ENCODE data around the gene S100A4. TPM values are rescaled to one million over a fixed set of nuclear protein-coding genes. Genes with fewer than 3 reads are reported as not detected.
"Not testable (repeated sequence)": the region's sequence is repeated elsewhere in the genome, so short reads cannot be mapped to it uniquely, and the experiment has no call there.

The S100A4 gene
- total RNA-seq, 1 donor from 2014 or later = 375 TPM

DNA sequence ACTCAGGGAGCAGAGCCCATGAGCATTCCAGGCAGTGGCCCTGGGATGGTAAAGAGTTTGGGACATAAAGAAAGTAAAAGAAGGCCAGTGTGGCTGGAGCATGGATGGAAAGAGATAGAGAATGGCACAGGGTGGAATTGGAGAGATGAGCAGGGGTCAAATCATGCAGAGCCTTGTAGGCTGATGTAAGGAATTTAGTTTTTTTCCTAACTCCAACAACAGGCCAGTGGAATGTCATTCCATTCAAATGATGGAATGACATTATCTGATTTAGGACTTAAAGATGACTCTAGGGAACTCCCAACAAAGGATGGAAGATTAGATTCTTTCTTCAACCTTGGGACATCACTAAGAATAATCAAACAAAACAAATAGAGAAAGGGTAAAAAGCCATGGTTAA, 32.9 kb upstream of the S100A4 start:
- H3K4me3 ChIP-seq = no peak overlapping the region
- peaks cover 15% of the 10 kb centered on the region for H3K4me1 ChIP-seq
- H3K9me3 ChIP-seq = no peaks in the 10 kb centered on the region
- H3K27me3 ChIP-seq = no peaks in the 10 kb centered on the region
- H3K36me3 ChIP-seq = no peaks in the 10 kb centered on the region
- DNase-seq (ENCODE audit: extremely low spot score in 2 of 2) = no peak
- intact Hi-C loops (cut with DNase I) = no loop called here
- TF ChIP-seq POLR2A (IDR thresholded peaks at IDR 0.05) = no peak
- no peak for TF ChIP-seq POLR2AphosphoS5 (IDR thresholded peaks at IDR 0.05; ENCODE audit: insufficient read depth in 1 of 2, low read depth in 1 of 2)
- TF ChIP-seq, protein P1, sequence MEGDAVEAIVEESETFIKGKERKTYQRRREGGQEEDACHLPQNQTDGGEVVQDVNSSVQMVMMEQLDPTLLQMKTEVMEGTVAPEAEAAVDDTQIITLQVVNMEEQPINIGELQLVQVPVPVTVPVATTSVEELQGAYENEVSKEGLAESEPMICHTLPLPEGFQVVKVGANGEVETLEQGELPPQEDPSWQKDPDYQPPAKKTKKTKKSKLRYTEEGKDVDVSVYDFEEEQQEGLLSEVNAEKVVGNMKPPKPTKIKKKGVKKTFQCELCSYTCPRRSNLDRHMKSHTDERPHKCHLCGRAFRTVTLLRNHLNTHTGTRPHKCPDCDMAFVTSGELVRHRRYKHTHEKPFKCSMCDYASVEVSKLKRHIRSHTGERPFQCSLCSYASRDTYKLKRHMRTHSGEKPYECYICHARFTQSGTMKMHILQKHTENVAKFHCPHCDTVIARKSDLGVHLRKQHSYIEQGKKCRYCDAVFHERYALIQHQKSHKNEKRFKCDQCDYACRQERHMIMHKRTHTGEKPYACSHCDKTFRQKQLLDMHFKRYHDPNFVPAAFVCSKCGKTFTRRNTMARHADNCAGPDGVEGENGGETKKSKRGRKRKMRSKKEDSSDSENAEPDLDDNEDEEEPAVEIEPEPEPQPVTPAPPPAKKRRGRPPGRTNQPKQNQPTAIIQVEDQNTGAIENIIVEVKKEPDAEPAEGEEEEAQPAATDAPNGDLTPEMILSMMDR (IDR thresholded peaks at IDR 0.05) = no peak
- H3K27ac ChIP-seq = no peak overlapping the region

DNA sequence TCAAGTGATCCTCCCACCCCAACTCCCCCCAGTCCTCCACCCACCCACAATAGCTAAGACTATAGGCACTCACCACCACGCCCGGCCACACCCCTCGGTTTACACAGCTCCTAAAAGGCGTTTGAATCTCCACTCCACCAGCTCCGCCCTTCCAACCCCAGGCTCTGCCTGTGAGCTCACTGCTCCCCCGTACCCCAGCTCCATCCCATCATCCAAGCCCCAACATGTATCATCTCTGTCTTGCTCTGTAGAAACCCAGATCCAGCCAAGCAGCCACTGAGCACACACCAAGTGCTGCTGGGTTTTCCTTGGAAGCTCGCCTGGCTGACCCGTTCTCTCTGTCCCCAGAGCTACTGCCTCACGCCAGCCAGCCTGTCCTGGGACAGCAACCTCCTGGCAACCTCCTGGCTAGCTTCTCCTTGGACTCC, 32.0 kb upstream of the S100A4 start:
- intact Hi-C loops (cut with DNase I) = no loop called here
- Histone ChIP-seq H3K27ac (no peak overlapping the region), H3K4me1 (peaks cover 22% of the 10 kb centered on the region)

DNA sequence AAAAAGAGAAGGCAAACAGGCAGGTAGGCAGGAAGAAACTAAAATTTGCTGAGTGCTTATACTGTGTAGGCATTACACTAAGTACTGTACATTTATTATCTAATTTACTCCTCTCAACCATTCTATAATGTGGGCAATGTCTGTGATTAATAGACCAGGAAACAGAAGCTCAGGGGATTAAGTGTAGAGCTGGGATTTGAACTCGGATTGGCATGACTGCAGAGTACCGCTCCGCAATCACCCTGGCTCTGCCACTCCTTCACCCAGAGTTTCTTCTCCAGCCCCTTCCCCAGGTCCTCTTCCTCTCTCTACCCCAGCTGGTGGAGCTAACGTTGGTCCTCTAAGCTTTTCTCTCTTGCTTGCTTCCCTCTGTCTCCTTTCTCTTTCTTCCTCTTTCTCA, 31.5 kb upstream of the S100A4 start:
- Histone ChIP-seq H3K9me3 (no peaks in the 10 kb centered on the region), H3K36me3 (no peaks in the 10 kb centered on the region), H3K27ac (no peak overlapping the region), H3K4me1 (peaks cover 22% of the 10 kb centered on the region), H3K4me3 (no peak overlapping the region), H3K27me3 (no peaks in the 10 kb centered on the region)
- DNase-seq (ENCODE audit: extremely low spot score in 2 of 2) = no peak
- TF ChIP-seq POLR2AphosphoS5 (IDR thresholded peaks at IDR 0.05; ENCODE audit: insufficient read depth in 1 of 2, low read depth in 1 of 2) (no peak), POLR2A (IDR thresholded peaks at IDR 0.05) (no peak)
- TF ChIP-seq, protein P1 (IDR thresholded peaks at IDR 0.05) = no peak
- intact Hi-C loops (cut with DNase I) = no loop called here

More for the DNA sequence above, 32.0 kb upstream of the S100A4 start:
- DNase-seq (ENCODE audit: extremely low spot score in 2 of 2) = no peak
- no peak overlapping the region for H3K4me3 ChIP-seq
- H3K9me3 ChIP-seq = no peaks in the 10 kb centered on the region
- no peaks in the 10 kb centered on the region for H3K36me3 ChIP-seq
- TF ChIP-seq POLR2A (IDR thresholded peaks at IDR 0.05) = no peak
- TF ChIP-seq, protein P1 (IDR thresholded peaks at IDR 0.05) = no peak
- TF ChIP-seq POLR2AphosphoS5 (IDR thresholded peaks at IDR 0.05; ENCODE audit: insufficient read depth in 1 of 2, low read depth in 1 of 2) = no peak
- no peaks in the 10 kb centered on the region for H3K27me3 ChIP-seq

DNA sequence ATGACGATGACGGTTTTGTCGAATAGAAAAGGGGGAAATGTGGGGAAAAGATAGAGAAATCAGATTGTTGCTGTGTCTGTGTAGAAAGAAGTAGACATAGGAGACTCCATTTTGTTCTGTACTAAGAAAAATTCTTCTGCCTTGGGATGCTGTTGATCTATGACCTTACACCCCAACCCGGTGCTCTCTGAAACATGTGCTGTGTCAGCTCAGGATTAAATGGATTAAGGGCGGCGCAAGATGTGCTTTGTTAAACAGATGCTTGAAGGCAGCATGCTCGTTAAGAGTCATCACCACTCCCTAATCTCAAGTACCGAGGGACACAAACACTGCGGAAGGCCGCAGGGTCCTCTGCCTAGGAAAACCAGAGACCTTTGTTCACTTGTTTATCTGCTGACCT, 29.9 kb upstream of the S100A4 start:
- intact Hi-C loops (cut with DNase I); DNase-seq (ENCODE audit: extremely low spot score in 2 of 2); H3K27ac ChIP-seq: not testable (repeated sequence)

DNA sequence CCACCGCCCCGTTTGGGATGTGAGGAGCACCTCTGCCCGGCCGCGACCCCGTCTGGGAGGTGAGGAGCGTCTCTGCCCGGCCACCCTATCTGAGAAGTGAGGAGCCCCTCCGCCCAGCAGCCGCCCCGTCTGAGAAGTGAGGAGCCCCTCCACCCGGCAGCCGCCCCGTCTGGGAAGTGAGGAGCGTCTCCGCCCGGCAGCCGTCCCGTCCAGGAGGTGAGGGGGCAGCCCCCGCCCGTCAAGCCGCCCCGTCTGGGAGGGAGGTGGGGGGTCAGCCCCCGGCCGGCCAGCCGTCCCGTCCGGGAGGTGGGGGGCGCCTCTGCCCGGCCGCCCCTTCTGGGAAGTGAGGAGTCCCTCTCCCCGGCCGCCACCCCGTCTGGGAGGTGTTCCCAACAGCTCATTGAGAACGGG, 29.5 kb upstream of the S100A4 start:
- DNase-seq (ENCODE audit: extremely low spot score in 2 of 2); H3K4me3 ChIP-seq; H3K9me3 ChIP-seq; H3K36me3 ChIP-seq; intact Hi-C loops (cut with DNase I); H3K27me3 ChIP-seq; H3K27ac ChIP-seq: not testable (repeated sequence)
- H3K4me1 ChIP-seq = peaks cover 22% of the 10 kb centered on the region

More for the DNA sequence above, 29.9 kb upstream of the S100A4 start:
- H3K4me3 ChIP-seq, H3K9me3 ChIP-seq, H3K27me3 ChIP-seq, H3K36me3 ChIP-seq: not testable (repeated sequence)
- peaks cover 22% of the 10 kb centered on the region for H3K4me1 ChIP-seq

DNA sequence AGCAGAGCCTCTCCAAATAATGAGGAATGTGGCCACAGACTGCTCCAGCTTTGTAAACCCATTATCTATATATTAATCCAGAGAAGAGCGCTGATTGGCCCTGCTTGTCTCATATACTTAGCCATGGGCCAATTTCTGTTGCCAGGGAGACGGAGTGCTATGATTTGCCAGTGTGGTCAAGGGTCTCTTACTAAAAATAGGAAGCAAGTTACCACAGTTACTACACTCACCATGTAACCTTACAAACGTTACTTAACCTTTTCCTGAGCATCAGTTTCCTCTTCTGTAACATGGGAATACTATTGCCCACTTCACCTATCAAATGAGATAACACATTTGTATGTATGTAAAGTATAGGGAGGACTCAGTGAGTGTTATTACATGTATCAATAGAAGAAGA, 27.7 kb upstream of the S100A4 start:
- Histone ChIP-seq H3K4me1 (peaks cover 22% of the 10 kb centered on the region), H3K27me3 (no peaks in the 10 kb centered on the region), H3K27ac (peak overlapping the region; percentile 59), H3K9me3 (no peaks in the 10 kb centered on the region), H3K36me3 (no peaks in the 10 kb centered on the region), H3K4me3 (no peak overlapping the region)
- intact Hi-C loops (cut with DNase I) = no loop called here
- TF ChIP-seq POLR2A (IDR thresholded peaks at IDR 0.05) (no peak), POLR2AphosphoS5 (IDR thresholded peaks at IDR 0.05; ENCODE audit: insufficient read depth in 1 of 2, low read depth in 1 of 2) (no peak)
- TF ChIP-seq, protein P1 (IDR thresholded peaks at IDR 0.05) = no peak
- no peak for DNase-seq (ENCODE audit: extremely low spot score in 2 of 2)

All from vagina (tissue), 2 donors.